OCI-LY3 (cell line): ENCODE data around the gene CD6.

Source experiments
- H2AFZ ChIP-seq: fragments of 200-600, 300-600 bp; shearing (Covaris generic); 2 replicates; pipeline ENCODE4 v1.6.0; 2014; ENCODE audit warnings: antibody characterized with exemption, low read depth, low read length
- H3K27ac ChIP-seq: fragments of 200-600, 300-600 bp; sonication (generic); 2 replicates; pipeline ENCODE4 v1.5.1; 2014; ENCODE audit warnings: mild to moderate bottlenecking, low read length, moderate library complexity, mixed read lengths
- H3K27me3 ChIP-seq: fragments of 200-600, 300-600 bp; sonication (generic); 2 replicates; pipeline ENCODE4 v1.6.1; 2014; ENCODE audit warnings: low read depth, low read length, mixed read lengths
- H3K36me3 ChIP-seq: fragments of 200-600, 300-600 bp; sonication (generic); replicated peaks from 2 replicates; pipeline ENCODE3; 2014; ENCODE audit warnings: low read depth, low read length, mixed read lengths
- H3K4me1 ChIP-seq: fragments of 300-600, 200-600 bp; sonication (generic); 2 replicates; pipeline ENCODE4 v1.6.1; 2014; ENCODE audit warnings: low read length, mixed read lengths
- H3K4me2 ChIP-seq: fragments of 200-600, 300-600 bp; sonication (generic); 2 replicates; pipeline ENCODE4 v1.6.1; 2014; ENCODE audit warnings: low read length, mixed read lengths
- H3K4me3 ChIP-seq: fragments of 300-600, 200-600 bp; sonication (generic); 2 replicates; pipeline ENCODE4 v1.5.1; 2014; ENCODE audit warnings: antibody characterized with exemption, mild to moderate bottlenecking, low read length, moderate library complexity
- H3K79me2 ChIP-seq: fragments of 300-600, 200-600 bp; shearing (Covaris generic); 2 replicates; pipeline ENCODE4 v1.6.1; 2014; ENCODE audit warnings: mild to moderate bottlenecking, low read length, mixed read lengths
- H3K9ac ChIP-seq: fragments of 300-600, 200-600 bp; shearing (Covaris generic); 2 replicates; pipeline ENCODE4 v1.6.0; 2014; ENCODE audit warnings: mild to moderate bottlenecking, low read length, moderate library complexity
- H3K9me3 ChIP-seq: fragments of 200-600, 300-600 bp; shearing (Covaris generic); 2 replicates; pipeline ENCODE4 v1.6.1; 2014; ENCODE audit warnings: low read length, mixed read lengths; ENCODE audit not compliant: insufficient read depth
- H4K20me1 ChIP-seq: fragments of 200-600, 300-600 bp; sonication (generic); 2 replicates; pipeline ENCODE4 v1.6.1; 2016; ENCODE audit warnings: low read length, mixed read lengths; ENCODE audit not compliant: insufficient read depth
- CTCF ChIP-seq: fragments of 200-600, 300-600 bp; sonication (generic); IDR thresholded peaks from 2 replicates; pipeline ENCODE4 v1.5.1; 2014; ENCODE audit warnings: antibody characterized with exemption, low read length, low read depth
- EZH2phosphoT487 ChIP-seq: fragments of 200-600 bp; shearing (Covaris generic); IDR thresholded peaks from 2 replicates; pipeline ENCODE4 v1.6.1; 2018; ENCODE audit warnings: antibody characterized with exemption, mixed run types, low read depth

CD6 gene

GRCh38 chr11:60985501-60985900 lies 14.0 kb downstream of the CD6 start:
- Histone ChIP-seq H3K27me3 (peaks cover 28% of the 10 kb centered on the region), H3K36me3 (no peaks in the 10 kb centered on the region), H3K9me3 (no peaks in the 10 kb centered on the region), H3K4me2 (no peak overlapping the region), H3K27ac (no peak overlapping the region), H3K79me2 (no peaks in the 10 kb centered on the region), H3K9ac (no peak overlapping the region), H4K20me1 (no peaks in the 10 kb centered on the region), H3K4me3 (no peak overlapping the region), H3K4me1 (peaks cover 9% of the 10 kb centered on the region), H2AFZ (no peak overlapping the region)
- TF ChIP-seq CTCF (no peak), EZH2phosphoT487 (no peak)

- no peaks in the 10 kb centered on the region for H3K36me3 ChIP-seq
- peaks cover 28% of the 10 kb centered on the region for H3K27me3 ChIP-seq
- peak overlapping the region; percentile 18; the same call in 1 of the 2 replicates for H3K4me2 ChIP-seq
- no peaks in the 10 kb centered on the region for H4K20me1 ChIP-seq
- H3K9ac ChIP-seq: no peak overlapping the region
- TF ChIP-seq CTCF (no peak), EZH2phosphoT487 (no peak)
- no peaks in the 10 kb centered on the region for H3K9me3 ChIP-seq
- no peaks in the 10 kb centered on the region for H3K79me2 ChIP-seq
- no peak overlapping the region for H3K4me3 ChIP-seq
- H3K4me1 ChIP-seq: peaks cover 9% of the 10 kb centered on the region
- peak overlapping the region; percentile 96 for H2AFZ ChIP-seq
- no peak overlapping the region for H3K27ac ChIP-seq
Measured at GRCh38 chr11:60985991-60986915, 14.8 kb downstream of the CD6 start.

GRCh38 chr11:60987577-60988277 lies 16.2 kb downstream of the CD6 start:
- H3K27ac ChIP-seq: no peak overlapping the region
- H3K27me3 ChIP-seq: peaks cover 28% of the 10 kb centered on the region
- H3K9me3 ChIP-seq: no peaks in the 10 kb centered on the region
- peaks cover 9% of the 10 kb centered on the region for H3K4me1 ChIP-seq
- no peak overlapping the region for H3K4me2 ChIP-seq
- H3K4me3 ChIP-seq: no peak overlapping the region
- H3K36me3 ChIP-seq: no peaks in the 10 kb centered on the region
- TF ChIP-seq CTCF: no peak
- TF ChIP-seq EZH2phosphoT487: no peak
- no peaks in the 10 kb centered on the region for H3K79me2 ChIP-seq
- H2AFZ ChIP-seq: no peak overlapping the region
- no peak overlapping the region for H3K9ac ChIP-seq
- H4K20me1 ChIP-seq: no peaks in the 10 kb centered on the region

DNA sequence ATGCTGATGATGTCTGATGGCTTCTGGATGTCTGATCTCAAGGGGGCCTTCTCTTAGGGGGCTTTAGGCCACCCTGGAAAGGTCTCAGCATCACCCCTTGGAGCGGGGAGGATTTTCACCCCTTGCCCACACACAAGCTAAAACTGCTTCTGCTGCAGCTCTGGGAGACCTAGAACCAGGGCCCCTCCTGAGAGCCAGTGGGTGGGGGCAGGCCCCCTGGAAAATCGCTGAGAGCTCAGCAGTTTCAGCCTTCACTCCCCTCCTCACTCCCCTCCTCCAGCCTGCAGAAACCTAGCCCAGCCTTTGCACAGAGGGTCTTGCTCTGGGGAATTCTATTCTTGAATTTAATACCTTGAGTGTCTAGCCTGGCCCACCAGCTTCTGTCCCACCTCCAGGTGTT lies 17.2 kb downstream of the CD6 start:
- no peaks in the 10 kb centered on the region for H4K20me1 ChIP-seq
- peaks cover 31% of the 10 kb centered on the region for H3K27me3 ChIP-seq
- H2AFZ ChIP-seq: no peak overlapping the region
- no peaks in the 10 kb centered on the region for H3K36me3 ChIP-seq
- no peaks in the 10 kb centered on the region for H3K79me2 ChIP-seq
- H3K9ac ChIP-seq: no peak overlapping the region
- no peak overlapping the region for H3K27ac ChIP-seq
- no peak overlapping the region for H3K4me2 ChIP-seq
- no peak overlapping the region for H3K4me3 ChIP-seq
- H3K4me1 ChIP-seq: peaks cover 9% of the 10 kb centered on the region
- TF ChIP-seq CTCF: no peak
- TF ChIP-seq EZH2phosphoT487: no peak
- no peaks in the 10 kb centered on the region for H3K9me3 ChIP-seq
